ENCODE measurements around the gene CANT1. TPM values are rescaled to one million over a fixed set of nuclear protein-coding genes. Genes with fewer than 3 reads are reported as not detected.
"Not testable (repeated sequence)": the region's sequence is repeated elsewhere in the genome, so short reads cannot be mapped to it uniquely, and the experiment has no call there.

The CANT1 gene
- total RNA-seq, 1 donor from 2014 or later = 23.1 TPM

- no peak overlapping the region for H3K4me3 ChIP-seq
- H3K27ac ChIP-seq = peak overlapping the region; percentile 85
- intact Hi-C loops (cut with DNase I) = no loop called here
- H3K36me3 ChIP-seq = no peaks in the 10 kb centered on the region
- no peak for TF ChIP-seq POLR2A (IDR thresholded peaks at IDR 0.05)
- TF ChIP-seq POLR2AphosphoS5 (IDR thresholded peaks at IDR 0.05; ENCODE audit: insufficient read depth in 1 of 2, low read depth in 1 of 2) = no peak
- TF ChIP-seq CTCF (IDR thresholded peaks at IDR 0.05) = no peak
- no peak for DNase-seq (ENCODE audit: extremely low spot score in 2 of 2)
- peaks cover 30% of the 10 kb centered on the region for H3K4me1 ChIP-seq
- H3K27me3 ChIP-seq = no peaks in the 10 kb centered on the region
- peaks cover 10% of the 10 kb centered on the region for H3K9me3 ChIP-seq
Observed at GRCh38 chr17:78951967-78952551, 57.5 kb downstream of the CANT1 start.

GRCh38 chr17:78950870-78951269, 58.7 kb downstream of the CANT1 start:
- no peak overlapping the region for H3K27ac ChIP-seq
- intact Hi-C loops (cut with DNase I) = no loop called here
- DNase-seq (ENCODE audit: extremely low spot score in 2 of 2) = no peak
- no peaks in the 10 kb centered on the region for H3K27me3 ChIP-seq
- peaks cover 30% of the 10 kb centered on the region for H3K4me1 ChIP-seq
- TF ChIP-seq CTCF (IDR thresholded peaks at IDR 0.05) (no peak), POLR2A (IDR thresholded peaks at IDR 0.05) (no peak), POLR2AphosphoS5 (IDR thresholded peaks at IDR 0.05; ENCODE audit: insufficient read depth in 1 of 2, low read depth in 1 of 2) (no peak)
- no peaks in the 10 kb centered on the region for H3K36me3 ChIP-seq
- no peak overlapping the region for H3K4me3 ChIP-seq
- H3K9me3 ChIP-seq = peaks cover 10% of the 10 kb centered on the region

GRCh38 chr17:78947235-78948149, 62.1 kb downstream of the CANT1 start:
- Histone ChIP-seq H3K4me1 (peaks cover 9% of the 10 kb centered on the region), H3K27ac (no peak overlapping the region), H3K9me3 (peaks cover 10% of the 10 kb centered on the region), H3K36me3 (no peaks in the 10 kb centered on the region), H3K4me3 (no peak overlapping the region), H3K27me3 (no peaks in the 10 kb centered on the region)
- no peak for DNase-seq (ENCODE audit: extremely low spot score in 2 of 2)
- TF ChIP-seq POLR2AphosphoS5 (IDR thresholded peaks at IDR 0.05; ENCODE audit: insufficient read depth in 1 of 2, low read depth in 1 of 2) (no peak), POLR2A (IDR thresholded peaks at IDR 0.05) (no peak), CTCF (IDR thresholded peaks at IDR 0.05) (no peak)
- intact Hi-C loops (cut with DNase I) = no loop called here

- Histone ChIP-seq H3K27ac (no peak overlapping the region), H3K9me3 (peaks cover 10% of the 10 kb centered on the region), H3K4me3 (no peak overlapping the region), H3K4me1 (peaks cover under 1% of the 10 kb centered on the region), H3K36me3 (no peaks in the 10 kb centered on the region), H3K27me3 (no peaks in the 10 kb centered on the region)
- TF ChIP-seq CTCF (IDR thresholded peaks at IDR 0.05) = no peak
- TF ChIP-seq POLR2AphosphoS5 (IDR thresholded peaks at IDR 0.05; ENCODE audit: insufficient read depth in 1 of 2, low read depth in 1 of 2) = no peak
- TF ChIP-seq POLR2A (IDR thresholded peaks at IDR 0.05) = no peak
- DNase-seq (ENCODE audit: extremely low spot score in 2 of 2) = no peak
- intact Hi-C loops (cut with DNase I) = no loop called here
Observed at GRCh38 chr17:78946631-78947030, 62.9 kb downstream of the CANT1 start.

GRCh38 chr17:78946131-78946530, 63.4 kb downstream of the CANT1 start:
- H3K4me3 ChIP-seq = no peak overlapping the region
- H3K27ac ChIP-seq = no peak overlapping the region
- peaks cover 7% of the 10 kb centered on the region for H3K9me3 ChIP-seq
- H3K4me1 ChIP-seq = no peaks in the 10 kb centered on the region
- H3K27me3 ChIP-seq = no peaks in the 10 kb centered on the region
- H3K36me3 ChIP-seq = no peaks in the 10 kb centered on the region
- intact Hi-C loops (cut with DNase I) = no loop called here
- TF ChIP-seq POLR2A (IDR thresholded peaks at IDR 0.05) = no peak
- TF ChIP-seq POLR2AphosphoS5 (IDR thresholded peaks at IDR 0.05; ENCODE audit: insufficient read depth in 1 of 2, low read depth in 1 of 2) = no peak
- no peak for TF ChIP-seq CTCF (IDR thresholded peaks at IDR 0.05)
- no peak for DNase-seq (ENCODE audit: extremely low spot score in 2 of 2)

- not testable (repeated sequence) for DNase-seq (ENCODE audit: extremely low spot score in 2 of 2); H3K27ac ChIP-seq; H3K36me3 ChIP-seq
Observed at GRCh38 chr17:78945455-78945854, 64.1 kb downstream of the CANT1 start.

More at GRCh38 chr17:78945455-78945854, 64.1 kb downstream of the CANT1 start:
- H3K4me1 ChIP-seq; H3K9me3 ChIP-seq; intact Hi-C loops (cut with DNase I); H3K27me3 ChIP-seq; H3K4me3 ChIP-seq: not testable (repeated sequence)
